GM18526 (cell line): ENCODE measurements around the gene ADAMTSL5.

Experiments used
- POLR2A ChIP-seq: IDR thresholded peaks from 3 replicates; pipeline ENCODE4 v1.6.1; 2011; ENCODE audit not compliant: insufficient read length; ENCODE audit errors: extremely low read depth

Gene ADAMTSL5

DNA sequence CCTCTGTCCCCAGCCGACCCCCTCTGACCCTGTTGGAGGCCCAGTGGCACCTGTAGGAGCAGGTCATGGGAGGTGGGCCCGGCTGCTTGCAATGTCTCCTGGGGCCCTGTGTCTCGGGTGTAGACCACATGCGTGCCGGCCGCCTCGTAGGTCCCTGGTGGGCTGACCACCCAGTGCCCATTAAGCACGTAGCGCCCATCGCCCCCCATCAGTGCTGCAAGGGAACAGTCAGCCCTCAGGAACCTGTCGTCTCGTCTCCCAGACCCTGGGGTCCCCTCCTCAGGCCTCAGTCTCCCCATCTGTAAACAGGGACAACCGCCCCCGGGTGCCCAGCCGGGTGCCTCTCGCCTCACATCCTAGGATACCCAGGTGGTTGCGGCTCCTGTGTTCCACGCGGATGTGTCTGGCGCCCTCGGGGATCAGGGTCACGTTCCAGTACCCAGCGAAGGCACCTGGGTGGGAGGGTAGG lies 5.6 kb downstream of the ADAMTSL5 start:
- no peak for TF ChIP-seq POLR2A

DNA sequence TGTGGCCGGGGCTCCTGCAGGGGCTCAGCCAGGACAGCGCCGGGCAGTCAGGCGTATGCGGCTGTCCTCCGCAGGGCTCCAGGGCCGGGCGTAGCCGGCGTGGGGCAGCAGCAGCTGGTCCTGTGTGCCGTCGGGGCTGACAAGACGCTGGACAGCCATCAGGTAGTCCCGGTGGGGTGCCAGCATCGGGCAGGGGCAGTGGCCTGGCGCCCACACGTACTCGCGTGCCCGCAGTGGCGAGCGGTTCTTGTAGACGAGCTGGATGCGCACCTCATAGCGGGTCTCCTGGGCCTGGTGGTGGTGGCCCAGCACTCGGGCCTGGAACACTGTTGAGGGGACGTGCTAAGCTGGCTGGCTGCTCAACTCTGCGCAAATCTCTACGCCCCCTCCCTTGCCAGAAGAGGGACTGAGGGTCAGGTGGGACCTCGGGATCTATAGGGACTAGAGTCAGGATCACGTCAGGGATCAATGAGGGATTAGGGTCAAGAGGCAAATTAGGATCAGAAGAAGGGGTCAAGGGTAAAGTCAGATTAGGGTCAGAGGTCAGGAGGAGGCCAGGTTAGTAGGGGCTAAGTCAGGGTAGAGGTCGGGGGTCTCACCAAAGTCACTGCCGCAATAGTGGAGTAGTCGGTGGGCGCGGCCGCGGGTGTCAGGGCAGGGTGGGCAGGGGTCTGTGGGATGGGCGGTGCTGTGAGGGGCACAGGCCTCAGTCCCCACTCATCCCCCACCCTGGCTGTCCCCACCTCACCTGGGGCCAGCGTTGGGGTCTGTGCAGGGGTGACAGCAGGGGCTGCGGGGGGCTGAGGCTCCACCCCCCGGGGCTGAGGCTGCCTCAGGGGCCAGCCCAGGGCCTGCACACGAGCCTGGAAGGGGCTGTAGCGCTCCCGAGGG lies 6.6 kb downstream of the ADAMTSL5 start:
- TF ChIP-seq POLR2A: no peak

DNA sequence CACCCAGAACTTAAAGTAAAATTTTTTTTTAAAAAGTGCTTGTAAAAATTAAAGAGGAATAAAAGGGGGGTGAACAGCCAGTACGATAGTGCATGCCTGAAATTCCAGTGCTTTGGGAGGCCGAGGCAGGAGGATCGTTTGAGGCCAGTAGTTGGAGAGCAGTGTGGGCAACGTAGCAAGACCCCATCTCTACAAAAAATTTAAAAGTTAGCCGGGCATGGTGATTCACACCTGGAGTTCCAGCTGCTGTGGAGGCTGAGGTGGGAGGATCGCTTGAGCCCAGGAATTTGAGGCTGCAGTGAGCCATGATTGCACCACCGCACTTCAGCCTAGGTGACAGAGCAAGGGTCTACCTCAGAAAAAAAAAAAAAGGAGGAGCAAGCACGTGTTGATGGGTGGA lies 7.8 kb downstream of the ADAMTSL5 start:
- TF ChIP-seq POLR2A: no peak

DNA sequence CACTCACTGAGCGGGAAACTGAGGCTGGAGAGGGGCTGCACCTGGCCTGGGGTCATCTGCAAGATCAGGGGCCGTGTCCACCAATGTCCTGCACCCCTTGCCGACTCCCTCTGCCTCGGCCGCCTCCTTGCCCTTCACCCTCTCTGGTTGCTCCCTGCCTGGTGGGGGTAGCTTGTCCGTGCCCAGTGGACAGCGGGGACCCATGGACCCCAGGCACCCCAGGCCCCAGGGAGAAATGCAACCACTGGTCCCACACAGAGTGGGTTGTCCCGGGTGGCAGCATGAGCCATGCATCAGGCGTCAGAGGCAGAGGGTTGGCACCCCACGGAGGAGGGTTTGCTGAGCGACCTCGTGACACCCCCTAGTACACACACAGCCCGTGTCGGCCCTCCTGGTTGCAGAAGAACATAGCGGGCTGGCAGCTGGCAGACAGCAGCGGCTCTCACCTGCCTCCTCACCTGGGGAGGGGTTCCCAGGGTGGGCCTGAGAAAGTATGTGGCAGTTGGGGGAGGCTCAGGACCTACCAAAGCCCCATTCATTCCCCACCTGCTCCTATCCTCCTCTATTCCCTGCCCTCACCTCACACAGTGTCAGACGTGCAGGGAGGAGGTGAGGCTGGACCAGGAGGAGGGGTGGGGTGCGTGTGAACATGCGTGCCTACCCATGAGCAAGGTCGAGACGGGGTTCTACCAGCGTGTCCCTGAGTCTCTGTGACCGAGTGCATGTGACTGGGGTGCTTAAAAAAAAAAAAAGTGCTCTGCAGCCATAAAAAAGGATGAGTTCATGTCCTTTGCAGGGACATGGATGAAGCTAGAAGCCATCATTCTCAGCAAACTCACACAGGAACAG lies 8.7 kb downstream of the ADAMTSL5 start:
- no peak for TF ChIP-seq POLR2A

DNA sequence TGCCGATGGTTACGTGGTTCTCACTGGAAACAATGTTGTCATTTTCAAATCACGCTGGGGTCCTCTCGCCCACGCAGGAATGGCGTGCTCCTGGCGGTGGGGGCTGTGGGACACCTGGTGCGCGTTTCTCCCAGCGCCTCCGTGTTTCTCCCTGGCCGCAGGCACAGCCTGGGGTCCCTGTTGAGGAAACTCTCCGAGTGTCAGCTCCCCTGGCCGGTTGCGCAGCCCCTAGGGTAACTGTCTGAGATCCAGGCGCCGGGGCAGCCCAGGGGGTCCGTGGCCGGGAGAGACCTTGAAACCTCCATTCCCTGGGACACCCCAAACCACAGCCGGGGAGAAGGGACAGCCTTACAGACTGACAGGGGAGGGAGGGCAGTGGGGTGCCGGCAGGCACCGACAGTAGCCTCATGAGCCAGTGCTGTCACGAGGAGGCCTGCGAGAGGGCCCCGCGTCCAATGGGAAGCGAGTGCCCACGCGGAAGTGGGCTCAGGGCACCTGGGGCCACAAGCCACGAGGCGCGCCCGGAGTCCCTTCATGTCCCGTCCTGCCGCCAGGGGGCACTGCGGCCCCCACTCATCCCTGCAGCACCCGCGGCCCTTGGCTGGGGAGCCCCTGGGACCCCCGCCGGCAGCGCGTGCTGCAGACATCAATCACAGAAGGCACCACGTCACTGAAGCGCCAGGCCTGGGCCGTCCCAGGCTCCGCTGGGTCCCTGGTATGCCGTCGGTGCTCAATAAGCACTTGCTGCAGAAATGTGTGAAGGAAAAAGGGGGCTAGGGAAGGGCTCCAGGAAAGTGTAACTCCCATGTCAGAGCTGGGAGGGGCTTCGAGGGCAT lies 9.5 kb downstream of the ADAMTSL5 start:
- TF ChIP-seq POLR2A: no peak

DNA sequence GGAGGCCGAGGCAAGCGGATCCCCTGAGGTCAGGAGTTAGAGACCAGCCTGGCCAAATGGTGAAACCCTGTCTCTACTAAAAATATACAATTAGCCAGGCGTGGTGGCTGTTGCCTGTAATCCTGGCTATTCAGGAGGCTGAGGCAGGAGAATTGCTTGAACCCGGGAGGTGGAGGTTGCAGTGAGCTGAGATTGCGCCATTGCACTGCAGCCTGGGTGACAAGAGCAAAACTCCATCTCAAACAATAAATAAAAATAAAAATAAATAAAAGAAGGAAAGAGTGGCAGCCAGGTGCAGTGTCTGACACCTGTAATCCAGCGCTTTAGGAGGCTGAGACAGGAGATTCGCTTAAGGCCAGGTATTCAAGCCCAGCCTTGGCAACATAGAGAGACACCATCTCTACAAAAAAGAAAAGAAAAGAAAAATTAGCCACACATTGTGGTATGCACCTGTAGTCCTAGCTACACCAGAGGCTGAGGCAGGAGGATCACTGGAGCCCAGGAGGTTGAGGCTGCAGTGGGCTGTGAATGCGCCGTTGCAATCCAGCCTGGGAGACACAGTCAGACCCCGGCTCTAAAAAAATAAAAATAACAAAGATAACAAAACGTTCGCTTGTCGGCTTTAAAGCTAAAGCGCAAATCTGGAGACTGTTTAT lies 10.3 kb downstream of the ADAMTSL5 start:
- TF ChIP-seq POLR2A: no peak

DNA sequence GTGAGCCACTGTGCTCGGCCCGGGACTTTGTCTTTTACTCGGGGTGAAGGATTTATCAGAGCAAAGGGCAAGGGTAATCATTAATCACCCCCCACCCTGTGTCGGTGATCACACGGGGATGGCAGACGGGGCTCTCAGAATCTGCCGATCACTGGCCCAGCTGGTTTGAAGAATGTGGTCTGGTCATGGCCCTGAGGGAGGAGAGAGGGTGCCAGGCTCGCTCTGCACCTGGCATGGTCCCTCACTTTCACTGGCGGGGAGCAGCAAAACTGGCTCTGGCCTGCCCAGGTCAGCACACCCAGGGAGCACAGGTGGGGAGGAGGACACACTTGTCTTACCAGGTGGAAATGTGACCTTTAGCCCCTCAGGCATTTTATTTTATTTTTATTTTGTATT lies 11.6 kb downstream of the ADAMTSL5 start:
- no peak for TF ChIP-seq POLR2A

DNA sequence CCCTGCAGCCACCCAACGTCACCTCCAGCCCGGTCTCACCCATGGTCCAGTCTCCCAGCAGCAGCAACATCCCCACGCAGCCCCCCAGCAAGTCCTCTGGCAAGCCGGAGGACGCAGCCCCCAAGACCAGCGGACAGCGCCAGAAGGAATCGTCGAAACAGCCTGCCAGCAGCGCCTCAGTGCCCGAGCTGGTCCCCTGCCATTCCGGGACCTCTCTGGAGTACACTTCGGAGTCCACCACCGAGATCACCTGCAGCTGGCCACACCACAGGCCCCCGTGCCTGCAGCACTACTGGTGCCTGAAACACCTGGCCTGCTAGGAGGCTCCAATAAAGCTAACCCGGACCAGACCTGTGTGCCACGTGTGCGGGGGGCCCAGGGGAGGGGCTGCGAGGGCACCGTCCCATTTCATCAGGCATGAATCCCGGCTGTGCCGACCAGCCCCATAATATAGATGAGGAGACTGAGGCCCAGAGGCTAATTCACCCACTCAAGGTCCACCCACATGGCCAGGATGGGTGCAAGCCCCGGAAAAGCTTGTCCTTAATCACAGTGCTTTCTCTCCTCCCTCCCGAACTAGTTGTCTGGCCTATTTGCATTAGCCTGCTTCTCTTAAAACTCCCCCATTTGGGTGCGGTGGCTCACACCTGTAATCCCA lies 15.1 kb downstream of the ADAMTSL5 start:
- TF ChIP-seq POLR2A: no peak

DNA sequence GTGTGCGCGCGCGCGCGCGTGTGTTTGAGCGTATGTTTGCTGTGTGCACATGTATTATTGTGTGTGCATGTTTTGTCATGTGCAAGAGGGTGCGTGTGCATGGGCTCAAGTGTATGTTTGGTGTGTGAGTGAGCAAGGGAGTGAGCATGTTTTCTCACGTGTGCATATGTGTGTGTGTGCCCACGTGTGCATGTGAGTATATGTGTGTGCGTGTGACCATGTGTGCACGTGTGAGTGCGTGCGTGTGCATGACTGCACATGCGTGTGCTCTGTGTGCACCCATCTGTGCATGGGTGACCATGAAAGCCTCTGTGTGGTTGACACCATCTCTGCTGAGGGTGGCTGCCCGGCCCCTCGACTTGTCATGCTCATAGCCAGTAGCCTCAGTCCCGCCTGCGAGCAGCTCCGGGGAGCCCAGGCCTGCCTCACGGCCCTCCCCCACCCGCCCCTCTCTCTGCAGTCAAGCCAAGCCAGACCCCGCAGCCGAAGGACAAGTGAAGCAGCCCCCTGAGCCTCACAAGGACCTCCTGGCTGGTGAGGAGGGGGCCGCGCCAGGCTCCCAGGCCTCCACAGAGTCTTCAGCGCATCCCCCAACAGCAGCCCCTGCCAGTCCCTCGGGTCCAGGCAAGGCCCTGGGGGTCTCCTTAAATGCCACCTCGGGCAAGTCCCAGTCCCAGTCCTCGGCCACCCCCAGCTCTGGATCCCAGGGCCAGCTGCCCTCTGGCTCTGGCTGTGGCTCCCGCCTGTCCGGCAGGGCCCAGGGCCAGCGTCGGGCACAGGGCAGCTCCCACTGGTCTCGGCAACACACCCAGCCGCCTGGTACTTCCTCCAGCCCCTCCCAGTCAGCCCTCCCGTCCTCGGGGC lies 15.9 kb downstream of the ADAMTSL5 start:
- no peak for TF ChIP-seq POLR2A

DNA sequence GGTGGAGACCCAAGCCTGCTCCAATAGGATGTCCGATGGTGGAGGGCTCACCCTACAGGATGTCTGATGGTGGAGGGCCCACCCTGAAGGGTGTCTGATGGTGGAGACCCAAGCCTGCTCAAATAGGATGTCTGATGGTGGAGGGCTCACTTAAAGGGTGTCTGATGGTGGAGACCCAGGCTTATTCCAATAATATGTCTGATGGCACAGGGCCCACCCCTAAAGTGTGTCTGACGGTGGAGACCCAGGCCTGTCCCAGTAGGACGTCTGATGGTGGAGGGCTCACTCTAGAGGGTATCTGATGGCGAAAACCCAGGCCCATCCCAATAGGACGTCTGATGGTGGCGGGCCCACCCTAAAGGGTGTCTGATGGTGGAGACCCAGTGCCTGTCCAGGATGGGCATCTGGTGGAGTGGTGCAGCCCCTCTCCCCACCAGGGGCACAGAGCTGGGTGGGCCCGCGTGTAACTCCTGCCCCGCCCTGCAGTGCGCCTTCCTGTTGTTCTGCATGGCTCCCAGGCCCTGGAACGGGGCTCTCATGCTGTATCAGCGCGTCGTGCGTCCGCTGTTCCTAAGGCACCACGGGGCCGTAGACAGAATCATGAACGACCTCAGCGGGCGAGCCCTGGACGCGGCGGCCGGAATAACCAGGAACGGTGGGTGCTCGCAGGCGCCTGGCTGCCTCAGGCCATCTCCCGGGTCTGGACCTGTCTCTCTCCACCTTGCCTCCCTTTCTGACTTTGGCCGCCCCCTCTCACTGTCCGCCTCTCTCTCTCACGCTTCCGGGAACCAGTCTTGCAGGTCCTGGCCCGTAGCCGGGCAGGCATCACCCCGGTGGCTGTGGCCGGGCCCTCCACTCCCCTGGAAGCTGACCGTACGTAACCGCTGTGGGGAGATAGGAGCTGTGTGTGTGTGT lies 16.8 kb downstream of the ADAMTSL5 start:
- TF ChIP-seq POLR2A: no peak

DNA sequence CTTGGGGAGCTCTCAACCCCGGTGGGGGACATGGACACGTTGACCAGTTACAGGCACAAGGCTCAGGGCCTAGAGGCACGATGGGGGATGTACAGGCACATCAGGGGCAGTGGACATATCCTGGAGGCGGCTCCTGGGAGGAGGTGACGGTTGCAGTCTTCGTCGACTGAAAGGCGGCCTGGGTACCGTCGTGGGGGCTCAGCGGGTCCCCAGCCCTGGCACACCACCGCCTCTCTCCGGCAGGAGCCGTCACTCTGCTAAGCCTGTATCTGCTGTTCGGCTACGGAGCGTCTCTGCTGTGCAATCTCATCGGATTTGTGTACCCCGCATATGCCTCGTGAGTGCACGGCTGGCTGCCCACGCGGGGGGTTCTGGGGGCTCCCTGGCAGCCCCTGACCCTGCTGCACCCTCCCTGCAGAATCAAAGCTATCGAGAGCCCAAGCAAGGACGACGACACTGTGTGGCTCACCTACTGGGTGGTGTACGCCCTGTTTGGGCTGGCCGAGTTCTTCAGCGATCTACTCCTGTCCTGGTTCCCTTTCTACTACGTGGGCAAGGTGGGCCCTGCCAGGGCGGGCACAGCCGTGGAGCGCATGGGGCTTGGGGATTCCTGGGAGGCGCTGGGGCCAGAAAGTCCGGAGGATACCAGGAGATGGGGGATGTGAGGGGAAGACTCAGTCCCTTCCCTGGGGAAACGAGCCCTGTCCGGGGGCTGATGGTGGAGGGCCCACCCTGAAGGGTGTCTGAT lies 17.6 kb downstream of the ADAMTSL5 start:
- no peak for TF ChIP-seq POLR2A
